Esophagus squamous epithelium (tissue), 5 donors: ENCODE data around the gene GRIK2. TPM values are rescaled to one million over a fixed set of nuclear protein-coding genes. Genes with fewer than 3 reads are reported as not detected.

Source experiments
- DNase-seq: peaks from one replicate; lab custom pipeline; 2025; lab: John Stamatoyannopoulos, UW
- H3K27ac ChIP-seq, 4 donors: fragments of 200-600 bp; sonication (generic); one replicate each; pipeline ENCODE4 v1.5.1; 2016 to 2019; ENCODE audit warnings: mild to moderate bottlenecking in 1 of 4
- H3K27me3 ChIP-seq, 4 donors: fragments of 200-600 bp; sonication (generic); 1 replicate in 3 of 4; 2 replicates in 1 of 4; pipeline versions ENCODE4 v1.5.1 to v1.6.0; 2017 to 2021; ENCODE audit warnings: antibody characterized with exemption in 1 of 4
- H3K36me3 ChIP-seq, 3 donors: fragments of 200-600 bp; sonication (generic); one replicate each; pipeline ENCODE4 v1.5.1; 2016 to 2019
- H3K4me1 ChIP-seq, 3 donors: fragments of 200-600 bp; sonication (generic); one replicate each; pipeline ENCODE4 v1.5.1; 2017 to 2019
- H3K4me3 ChIP-seq, 4 donors: fragments of 200-600 bp; sonication (generic); 1 replicate in 3 of 4; 2 replicates in 1 of 4; pipeline ENCODE4 v1.5.1; 2016 to 2019; ENCODE audit warnings: mild to moderate bottlenecking in 2 of 4, moderate library complexity in 1 of 4
- H3K9me3 ChIP-seq, 3 donors: fragments of 200-600 bp; sonication (generic); one replicate each; pipeline ENCODE4 v1.5.1; 2016 to 2019
- CTCF ChIP-seq, 6 experiments: fragments of 450-650 bp in 4 of 6; fragments of 200-600 bp in 2 of 6; sonication (generic) in 2 of 6; IDR thresholded peaks; one replicate each; pipeline ENCODE4 v1.5.1; 2016 to 2019; ENCODE audit warnings: antibody characterized with exemption in 6 of 6, mild to moderate bottlenecking in 4 of 6, moderate library complexity in 4 of 6
- POLR2A ChIP-seq, 4 donors: fragments of 450-650 bp; IDR thresholded peaks; one replicate each; pipeline ENCODE4 v1.6.1; 2017; ENCODE audit warnings: antibody characterized with exemption in 4 of 4, mild to moderate bottlenecking in 4 of 4, moderate library complexity in 3 of 4
- WGBS, 2 donors: methylation state at CpG; one replicate each; pipeline ENCODE4 v1.1.5; 2018; 5-methylcytosine and 5-hydroxymethylcytosine counted together
- intact Hi-C: fragments of 100-400 bp; cut with DNase I; formaldehyde crosslinking; loops from one replicate; pipeline ENCODE4 v1.15.0; 2022
- total RNA-seq, 4 donors: library from RNA; depleted of rRNA; stranded (reverse); fragments of >200 nt; gene quantifications; one replicate each; pipeline ENCODE4 v1.1.0, GENCODE V29; 2016
- donor health status: DM: yes; HTN: yes; CAD: no.

GRIK2 gene
- total RNA-seq, 4 donors from 2014 or later = 0.19 TPM; not detected in 3

- Histone ChIP-seq H3K36me3 (no peaks in the 10 kb centered on the region), H3K4me1 (no peaks in the 10 kb centered on the region), H3K27ac (no peak overlapping the region), H3K9me3 (no peaks in the 10 kb centered on the region), H3K4me3 (no peak overlapping the region), H3K27me3 (no peaks in the 10 kb centered on the region)
- DNase-seq = no peak
- intact Hi-C loops = no loop called here
- TF ChIP-seq CTCF (IDR thresholded peaks at IDR 0.05) = no peak
Observed at GRCh38 chr6:102026649-102027048, 633.1 kb downstream of the GRIK2 start.

- Histone ChIP-seq H3K4me3 (no peak overlapping the region), H3K4me1 (no peaks in the 10 kb centered on the region), H3K27ac (no peak overlapping the region), H3K9me3 (no peaks in the 10 kb centered on the region), H3K36me3 (no peaks in the 10 kb centered on the region), H3K27me3 (no peaks in the 10 kb centered on the region)
- DNase-seq = no peak
- 32 to 60% methylated on average over 2 of the region's 2 CpGs for WGBS, 2 donors
- TF ChIP-seq CTCF (IDR thresholded peaks at IDR 0.05) (no peak), POLR2A (IDR thresholded peaks at IDR 0.05) (no peak)
- intact Hi-C loops = no loop called here
Observed at GRCh38 chr6:102028176-102028575, 634.7 kb downstream of the GRIK2 start.

- no peak for TF ChIP-seq POLR2A (IDR thresholded peaks at IDR 0.05)
- TF ChIP-seq CTCF (IDR thresholded peaks at IDR 0.05) = no peak
- H3K27ac ChIP-seq = no peak overlapping the region
- H3K27me3 ChIP-seq = no peaks in the 10 kb centered on the region
- H3K9me3 ChIP-seq = no peaks in the 10 kb centered on the region
- no peak overlapping the region for H3K4me3 ChIP-seq
- DNase-seq = no peak
- WGBS, 2 donors = 38 to 52% methylated on average over 3 of the region's 3 CpGs
- H3K36me3 ChIP-seq = no peaks in the 10 kb centered on the region
- intact Hi-C loops = no loop called here
- H3K4me1 ChIP-seq = no peaks in the 10 kb centered on the region
Observed at GRCh38 chr6:102038964-102039363, 645.5 kb downstream of the GRIK2 start.

- Histone ChIP-seq H3K36me3 (no peaks in the 10 kb centered on the region), H3K9me3 (no peaks in the 10 kb centered on the region), H3K27me3 (no peaks in the 10 kb centered on the region), H3K4me3 (no peak overlapping the region), H3K27ac (no peak overlapping the region), H3K4me1 (no peaks in the 10 kb centered on the region)
- no peak for DNase-seq
- WGBS, 2 donors = 71 to 76% methylated on average over 3 of the region's 3 CpGs
- intact Hi-C loops = no loop called here
- TF ChIP-seq CTCF (IDR thresholded peaks at IDR 0.05) = no peak
- TF ChIP-seq POLR2A (IDR thresholded peaks at IDR 0.05) = no peak
Observed at GRCh38 chr6:102039441-102039840, 645.9 kb downstream of the GRIK2 start.

- no peaks in the 10 kb centered on the region for H3K4me1 ChIP-seq
- H3K4me3 ChIP-seq = no peak overlapping the region
- no peaks in the 10 kb centered on the region for H3K27me3 ChIP-seq
- intact Hi-C loops = no loop called here
- no peaks in the 10 kb centered on the region for H3K9me3 ChIP-seq
- DNase-seq = no peak
- no peaks in the 10 kb centered on the region for H3K36me3 ChIP-seq
- WGBS, 2 donors = 92 to 100% methylated on average over 1 of the region's 1 CpG
- TF ChIP-seq CTCF (IDR thresholded peaks at IDR 0.05) (no peak), POLR2A (IDR thresholded peaks at IDR 0.05) (no peak)
- H3K27ac ChIP-seq = no peak overlapping the region
Observed at GRCh38 chr6:102051001-102051400, 657.5 kb downstream of the GRIK2 start.
